ENCODE results near the gene DEPP1. TPM values are rescaled to one million over a fixed set of nuclear protein-coding genes. Genes with fewer than 3 reads are reported as not detected.

Gene DEPP1
- polyA plus RNA-seq, 1 donor from 2014 or later, result 4.3 TPM

DNA sequence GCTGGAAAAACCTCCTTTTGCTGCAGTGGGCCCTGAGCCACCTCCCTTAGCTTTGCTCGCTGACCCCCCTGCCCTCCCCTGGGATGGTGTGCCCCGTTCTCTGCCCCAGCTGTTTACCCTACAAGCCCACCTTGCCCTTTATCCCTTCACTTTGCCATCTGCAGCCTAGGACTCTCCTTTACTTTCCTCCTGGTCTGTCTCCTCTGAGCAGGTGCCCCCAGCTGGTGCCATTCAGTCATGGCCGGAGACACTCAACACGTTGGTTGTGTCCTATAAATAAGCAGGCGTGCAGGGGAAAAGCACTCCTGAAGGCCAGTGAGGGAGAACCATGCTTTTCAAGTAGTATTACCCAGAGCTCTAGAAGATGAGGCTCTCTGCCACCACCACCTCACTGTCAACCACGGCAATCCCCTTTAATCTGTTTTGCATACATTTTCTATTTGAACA lies 12.9 kb downstream of the DEPP1 start:
- H3K27ac ChIP-seq (ENCODE audit: low read length), result no peak overlapping the region
- H3K27me3 ChIP-seq (ENCODE audit: insufficient read depth, low read depth, low read length), result no peaks in the 10 kb centered on the region
- H3K79me2 ChIP-seq (replicated peaks; ENCODE audit: insufficient read depth, low read length), result no peaks in the 10 kb centered on the region
- H3K4me3 ChIP-seq (ENCODE audit: low read length), result no peak overlapping the region
- TF ChIP-seq RAD21 (conservative IDR thresholded peaks at IDR 0.05) (no peak), SMC3 (conservative IDR thresholded peaks at IDR 0.05; ENCODE audit: poor library complexity) (no peak), MXI1 (conservative IDR thresholded peaks at IDR 0.05; ENCODE audit: poor library complexity, severe bottlenecking) (no peak), TAF1 (IDR thresholded peaks at IDR 0.05; ENCODE audit: low read depth) (no peak), EZH2 (IDR thresholded peaks at IDR 0.05; ENCODE audit: borderline replicate concordance, insufficient read depth, low read length, poor library complexity, severe bottlenecking) (no peak), EP300 (conservative IDR thresholded peaks at IDR 0.05; ENCODE audit: poor library complexity, severe bottlenecking) (no peak), POLR2AphosphoS5 (IDR thresholded peaks at IDR 0.05) (no peak)
- TF ChIP-seq, protein P1, sequence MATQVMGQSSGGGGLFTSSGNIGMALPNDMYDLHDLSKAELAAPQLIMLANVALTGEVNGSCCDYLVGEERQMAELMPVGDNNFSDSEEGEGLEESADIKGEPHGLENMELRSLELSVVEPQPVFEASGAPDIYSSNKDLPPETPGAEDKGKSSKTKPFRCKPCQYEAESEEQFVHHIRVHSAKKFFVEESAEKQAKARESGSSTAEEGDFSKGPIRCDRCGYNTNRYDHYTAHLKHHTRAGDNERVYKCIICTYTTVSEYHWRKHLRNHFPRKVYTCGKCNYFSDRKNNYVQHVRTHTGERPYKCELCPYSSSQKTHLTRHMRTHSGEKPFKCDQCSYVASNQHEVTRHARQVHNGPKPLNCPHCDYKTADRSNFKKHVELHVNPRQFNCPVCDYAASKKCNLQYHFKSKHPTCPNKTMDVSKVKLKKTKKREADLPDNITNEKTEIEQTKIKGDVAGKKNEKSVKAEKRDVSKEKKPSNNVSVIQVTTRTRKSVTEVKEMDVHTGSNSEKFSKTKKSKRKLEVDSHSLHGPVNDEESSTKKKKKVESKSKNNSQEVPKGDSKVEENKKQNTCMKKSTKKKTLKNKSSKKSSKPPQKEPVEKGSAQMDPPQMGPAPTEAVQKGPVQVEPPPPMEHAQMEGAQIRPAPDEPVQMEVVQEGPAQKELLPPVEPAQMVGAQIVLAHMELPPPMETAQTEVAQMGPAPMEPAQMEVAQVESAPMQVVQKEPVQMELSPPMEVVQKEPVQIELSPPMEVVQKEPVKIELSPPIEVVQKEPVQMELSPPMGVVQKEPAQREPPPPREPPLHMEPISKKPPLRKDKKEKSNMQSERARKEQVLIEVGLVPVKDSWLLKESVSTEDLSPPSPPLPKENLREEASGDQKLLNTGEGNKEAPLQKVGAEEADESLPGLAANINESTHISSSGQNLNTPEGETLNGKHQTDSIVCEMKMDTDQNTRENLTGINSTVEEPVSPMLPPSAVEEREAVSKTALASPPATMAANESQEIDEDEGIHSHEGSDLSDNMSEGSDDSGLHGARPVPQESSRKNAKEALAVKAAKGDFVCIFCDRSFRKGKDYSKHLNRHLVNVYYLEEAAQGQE (IDR thresholded peaks at IDR 0.05; ENCODE audit: borderline replicate concordance), result no peak
- TF ChIP-seq, protein P2, sequence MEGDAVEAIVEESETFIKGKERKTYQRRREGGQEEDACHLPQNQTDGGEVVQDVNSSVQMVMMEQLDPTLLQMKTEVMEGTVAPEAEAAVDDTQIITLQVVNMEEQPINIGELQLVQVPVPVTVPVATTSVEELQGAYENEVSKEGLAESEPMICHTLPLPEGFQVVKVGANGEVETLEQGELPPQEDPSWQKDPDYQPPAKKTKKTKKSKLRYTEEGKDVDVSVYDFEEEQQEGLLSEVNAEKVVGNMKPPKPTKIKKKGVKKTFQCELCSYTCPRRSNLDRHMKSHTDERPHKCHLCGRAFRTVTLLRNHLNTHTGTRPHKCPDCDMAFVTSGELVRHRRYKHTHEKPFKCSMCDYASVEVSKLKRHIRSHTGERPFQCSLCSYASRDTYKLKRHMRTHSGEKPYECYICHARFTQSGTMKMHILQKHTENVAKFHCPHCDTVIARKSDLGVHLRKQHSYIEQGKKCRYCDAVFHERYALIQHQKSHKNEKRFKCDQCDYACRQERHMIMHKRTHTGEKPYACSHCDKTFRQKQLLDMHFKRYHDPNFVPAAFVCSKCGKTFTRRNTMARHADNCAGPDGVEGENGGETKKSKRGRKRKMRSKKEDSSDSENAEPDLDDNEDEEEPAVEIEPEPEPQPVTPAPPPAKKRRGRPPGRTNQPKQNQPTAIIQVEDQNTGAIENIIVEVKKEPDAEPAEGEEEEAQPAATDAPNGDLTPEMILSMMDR (IDR thresholded peaks at IDR 0.05; ENCODE audit: poor library complexity, severe bottlenecking), result no peak
- H3K9ac ChIP-seq (ENCODE audit: low read length), result no peak overlapping the region
- H3K4me2 ChIP-seq (ENCODE audit: low read length), result no peak overlapping the region
- H3K9me2 ChIP-seq (ENCODE audit: insufficient read depth, low read length), result no peaks in the 10 kb centered on the region
- no peaks in the 10 kb centered on the region for H3F3A ChIP-seq (ENCODE audit: insufficient read depth, low read length, poor library complexity, severe bottlenecking)
- no peaks in the 10 kb centered on the region for H3K36me3 ChIP-seq (ENCODE audit: insufficient read depth, low read length)
- no peak overlapping the region for H2AFZ ChIP-seq (ENCODE audit: low read depth, low read length)
- no peaks in the 10 kb centered on the region for H4K20me1 ChIP-seq (ENCODE audit: insufficient read depth)
- no peaks in the 10 kb centered on the region for H3K9me3 ChIP-seq (ENCODE audit: low read length)

DNA sequence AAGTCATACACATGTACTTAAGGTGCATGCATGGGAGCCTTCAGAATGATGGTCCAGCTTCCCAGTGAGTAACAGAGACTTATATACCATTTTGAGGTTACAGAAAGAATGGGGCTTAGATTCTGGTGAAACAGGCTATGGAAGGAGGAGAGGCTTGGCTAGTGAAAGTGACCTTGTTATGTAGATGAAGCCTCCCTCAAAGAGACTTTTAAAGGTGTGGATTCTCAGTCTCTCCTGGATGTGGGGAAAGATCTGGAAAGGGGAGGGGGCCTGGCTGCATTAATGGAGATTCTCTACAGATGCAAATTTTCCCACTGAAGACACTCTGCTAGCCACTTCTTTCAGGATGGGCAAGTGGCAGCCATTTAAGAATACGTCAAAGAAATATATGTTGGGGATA lies 13.5 kb downstream of the DEPP1 start:
- H3K27ac ChIP-seq (ENCODE audit: low read length), result no peak overlapping the region
- H3K4me3 ChIP-seq (ENCODE audit: low read length), result no peak overlapping the region
- no peaks in the 10 kb centered on the region for H3K36me3 ChIP-seq (ENCODE audit: insufficient read depth, low read length)
- no peaks in the 10 kb centered on the region for H3K9me2 ChIP-seq (ENCODE audit: insufficient read depth, low read length)
- H3K27me3 ChIP-seq (ENCODE audit: insufficient read depth, low read depth, low read length), result no peaks in the 10 kb centered on the region
- no peaks in the 10 kb centered on the region for H4K20me1 ChIP-seq (ENCODE audit: insufficient read depth)
- no peak for TF ChIP-seq EP300 (conservative IDR thresholded peaks at IDR 0.05; ENCODE audit: poor library complexity, severe bottlenecking)
- TF ChIP-seq, protein P2 (IDR thresholded peaks at IDR 0.05; ENCODE audit: poor library complexity, severe bottlenecking), result no peak
- no peak for TF ChIP-seq RAD21 (conservative IDR thresholded peaks at IDR 0.05)
- no peak overlapping the region for H2AFZ ChIP-seq (ENCODE audit: low read depth, low read length)
- no peak overlapping the region for H3K9ac ChIP-seq (ENCODE audit: low read length)
- H3K79me2 ChIP-seq (replicated peaks; ENCODE audit: insufficient read depth, low read length), result no peaks in the 10 kb centered on the region
- no peak overlapping the region for H3K4me2 ChIP-seq (ENCODE audit: low read length)
- H3F3A ChIP-seq (ENCODE audit: insufficient read depth, low read length, poor library complexity, severe bottlenecking), result no peaks in the 10 kb centered on the region
- no peaks in the 10 kb centered on the region for H3K9me3 ChIP-seq (ENCODE audit: low read length)
